Right lobe of liver (tissue), 4 donors: ENCODE results near the gene EHD4.

ENCODE experiments used
- CTCF ChIP-seq, 4 donors: fragments of 200-600 bp in 3 of 4; fragments of 450-650 bp in 1 of 4; IDR thresholded peaks; one replicate each; pipeline versions ENCODE4 v1.5.1 to v1.8.0; 2016 to 2022; ENCODE audit warnings: antibody characterized with exemption in 4 of 4, mild to moderate bottlenecking in 2 of 4
- POLR2A ChIP-seq: fragments of 450-650 bp; IDR thresholded peaks from one replicate; pipeline ENCODE4 v1.6.1; 2017; ENCODE audit warnings: antibody characterized with exemption, mild to moderate bottlenecking
- donor health status: DM: no; HTN: no; CAD: no.
- donor health status: DM: no; HTN: no; CAD: no.
- donor health status: DM: no; HTN: yes; CAD: no.

GRCh38 chr15:41950127-41950483 lies 22.3 kb downstream of the EHD4 start:
- no peak for TF ChIP-seq CTCF (IDR thresholded peaks at IDR 0.05)
- TF ChIP-seq POLR2A, result no peak
